HG02610 (cell line): Measurements from ENCODE around the gene KLF2.

Source experiments
- ATAC-seq: cut with Tn5 transposase; IDR thresholded peaks from one replicate; pipeline ENCODE4 v1.9.1; 2021; ENCODE audit warnings: mild to moderate bottlenecking, moderate library complexity; ENCODE audit not compliant: unreplicated experiment

Gene KLF2

GRCh38 chr19:16363133-16363851 is 38.7 kb downstream of the KLF2 start:
- ATAC-seq, result no peak

- ATAC-seq, result no peak
Observed at GRCh38 chr19:16363852-16364230, 39.2 kb downstream of the KLF2 start.

- ATAC-seq, result no peak
Observed at GRCh38 chr19:16364231-16364865, 39.7 kb downstream of the KLF2 start.

- ATAC-seq, result no peak
Observed at GRCh38 chr19:16365300-16365996, 40.8 kb downstream of the KLF2 start.

GRCh38 chr19:16366056-16366432 is 41.4 kb downstream of the KLF2 start:
- ATAC-seq, result no peak

GRCh38 chr19:16366433-16367260 is 42.0 kb downstream of the KLF2 start:
- ATAC-seq, result peak; percentile 41

GRCh38 chr19:16367261-16367683 is 42.6 kb downstream of the KLF2 start:
- ATAC-seq, result no peak

- no peak for ATAC-seq
Observed at GRCh38 chr19:16368385-16369305, 44.0 kb downstream of the KLF2 start.

GRCh38 chr19:16369306-16369663 is 44.7 kb downstream of the KLF2 start:
- no peak for ATAC-seq

GRCh38 chr19:16369664-16370576 is 45.3 kb downstream of the KLF2 start:
- ATAC-seq, result no peak

- no peak for ATAC-seq
Observed at GRCh38 chr19:16370641-16371391, 46.2 kb downstream of the KLF2 start.

GRCh38 chr19:16371540-16371986 is 46.9 kb downstream of the KLF2 start:
- ATAC-seq, result peak; percentile 65

- no peak for ATAC-seq
Observed at GRCh38 chr19:16372065-16372915, 47.7 kb downstream of the KLF2 start.

- ATAC-seq, result no peak
Observed at GRCh38 chr19:16373079-16373478, 48.5 kb downstream of the KLF2 start.

- ATAC-seq, result no peak
Observed at GRCh38 chr19:16373532-16373931, 48.9 kb downstream of the KLF2 start.

GRCh38 chr19:16373989-16374388 is 49.4 kb downstream of the KLF2 start:
- no peak for ATAC-seq

GRCh38 chr19:16374436-16374835 is 49.8 kb downstream of the KLF2 start:
- ATAC-seq, result no peak
